K562 (cell line): ENCODE measurements around the gene ADAMTSL3.

Experiments used
- EP300 ChIP-seq: IDR thresholded peaks from 2 replicates; pipeline ENCODE4 v1.6.1; 2012; ENCODE audit warnings: low read length, improper control_type of control experiment
- ETV1 ChIP-seq: fragments of 450-650 bp; conservative IDR thresholded peaks from 2 replicates; pipeline ENCODE4 v1.6.1; 2016; ENCODE audit warnings: missing genetic modification characterization, control low read depth, low read depth, missing compliant biosample characterization
- FOXM1 ChIP-seq, 2 experiments: fragments of 450-650 bp in 1 of 2; sonication (generic) in 1 of 2; formaldehyde crosslinking in 1 of 2; IDR thresholded peaks; 2 replicates each; pipeline versions ENCODE4 v1.6.1 to v1.9.0; 2017 to 2022; ENCODE audit warnings: low read depth in 2 of 2, mild to moderate bottlenecking in 2 of 2, missing genetic modification reagents in 1 of 2, moderate library complexity in 1 of 2
- HIVEP1 ChIP-seq: fragments of 250-450 bp; sonication (Bioruptor Pico); IDR thresholded peaks from 2 replicates; pipeline ENCODE4 v1.4.0; 2020; ENCODE audit warnings: mild to moderate bottlenecking
- PHF21A ChIP-seq: fragments of 450-650 bp; IDR thresholded peaks from 2 replicates; pipeline ENCODE4 v1.6.1; 2017; ENCODE audit warnings: low read depth, borderline replicate concordance
- TF ChIP-seq, protein P1 (sequence below), 2 experiments: IDR thresholded peaks; 2 replicates each; pipeline ENCODE4 v1.6.1; 2012; ENCODE audit warnings: improper control_type of control experiment in 2 of 2, low read depth in 2 of 2, low read length in 2 of 2, borderline replicate concordance in 1 of 2
- TF ChIP-seq, protein P2 (sequence below), 3 experiments: IDR thresholded peaks in 2 of 3; conservative IDR thresholded peaks in 1 of 3; 2 replicates each; pipeline ENCODE4 v1.5.1; 2011 to 2012; ENCODE audit warnings: low read length in 3 of 3, mild to moderate bottlenecking in 3 of 3, control low read depth in 2 of 3, improper control_type of control experiment in 1 of 3, inconsistent platforms in 1 of 3, low read depth in 1 of 3, mixed read lengths in 1 of 3, moderate library complexity in 1 of 3; ENCODE audit not compliant: insufficient read depth in 2 of 3
- TF ChIP-seq, protein P3 (sequence below): sonication (generic); formaldehyde crosslinking; IDR thresholded peaks from 2 replicates; pipeline ENCODE4 v1.9.0; 2022; ENCODE audit warnings: mild to moderate bottlenecking, missing genetic modification reagents

DNA sequence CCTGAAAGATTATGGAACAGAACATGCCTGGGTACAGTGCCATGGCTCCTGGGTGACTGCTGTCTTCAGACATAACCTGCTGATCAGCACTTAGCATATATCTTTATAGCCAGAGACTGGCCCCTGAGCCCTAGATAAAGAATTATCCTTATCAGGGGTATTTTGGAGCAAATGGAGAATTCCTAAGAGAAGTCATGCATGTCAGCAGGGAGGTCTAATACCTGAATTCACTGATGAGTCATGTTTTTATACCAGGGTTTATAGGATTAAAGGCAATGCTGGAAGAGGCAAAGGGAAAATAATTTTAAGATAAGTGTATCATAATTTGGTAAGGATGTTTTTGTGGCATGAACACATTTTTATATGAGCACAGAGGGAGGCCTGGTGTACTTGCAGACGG is 159.8 kb downstream of the ADAMTSL3 start:
- TF ChIP-seq EP300 (no peak), FOXM1 (IDR thresholded peaks at IDR 0.05; ENCODE audit: low read depth) (no peak), FOXM1 (CRISPR knock-in tag; IDR thresholded peaks at IDR 0.05; ENCODE audit: low read depth) (no peak), HIVEP1 (no peak), ETV1 (no peak), PHF21A (no peak)
- TF ChIP-seq, protein P1, sequence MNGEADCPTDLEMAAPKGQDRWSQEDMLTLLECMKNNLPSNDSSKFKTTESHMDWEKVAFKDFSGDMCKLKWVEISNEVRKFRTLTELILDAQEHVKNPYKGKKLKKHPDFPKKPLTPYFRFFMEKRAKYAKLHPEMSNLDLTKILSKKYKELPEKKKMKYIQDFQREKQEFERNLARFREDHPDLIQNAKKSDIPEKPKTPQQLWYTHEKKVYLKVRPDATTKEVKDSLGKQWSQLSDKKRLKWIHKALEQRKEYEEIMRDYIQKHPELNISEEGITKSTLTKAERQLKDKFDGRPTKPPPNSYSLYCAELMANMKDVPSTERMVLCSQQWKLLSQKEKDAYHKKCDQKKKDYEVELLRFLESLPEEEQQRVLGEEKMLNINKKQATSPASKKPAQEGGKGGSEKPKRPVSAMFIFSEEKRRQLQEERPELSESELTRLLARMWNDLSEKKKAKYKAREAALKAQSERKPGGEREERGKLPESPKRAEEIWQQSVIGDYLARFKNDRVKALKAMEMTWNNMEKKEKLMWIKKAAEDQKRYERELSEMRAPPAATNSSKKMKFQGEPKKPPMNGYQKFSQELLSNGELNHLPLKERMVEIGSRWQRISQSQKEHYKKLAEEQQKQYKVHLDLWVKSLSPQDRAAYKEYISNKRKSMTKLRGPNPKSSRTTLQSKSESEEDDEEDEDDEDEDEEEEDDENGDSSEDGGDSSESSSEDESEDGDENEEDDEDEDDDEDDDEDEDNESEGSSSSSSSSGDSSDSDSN (IDR thresholded peaks at IDR 0.05; ENCODE audit: borderline replicate concordance in 1 of 2, low read depth in 2 of 2, low read length in 2 of 2), result no peak
- TF ChIP-seq, protein P2, sequence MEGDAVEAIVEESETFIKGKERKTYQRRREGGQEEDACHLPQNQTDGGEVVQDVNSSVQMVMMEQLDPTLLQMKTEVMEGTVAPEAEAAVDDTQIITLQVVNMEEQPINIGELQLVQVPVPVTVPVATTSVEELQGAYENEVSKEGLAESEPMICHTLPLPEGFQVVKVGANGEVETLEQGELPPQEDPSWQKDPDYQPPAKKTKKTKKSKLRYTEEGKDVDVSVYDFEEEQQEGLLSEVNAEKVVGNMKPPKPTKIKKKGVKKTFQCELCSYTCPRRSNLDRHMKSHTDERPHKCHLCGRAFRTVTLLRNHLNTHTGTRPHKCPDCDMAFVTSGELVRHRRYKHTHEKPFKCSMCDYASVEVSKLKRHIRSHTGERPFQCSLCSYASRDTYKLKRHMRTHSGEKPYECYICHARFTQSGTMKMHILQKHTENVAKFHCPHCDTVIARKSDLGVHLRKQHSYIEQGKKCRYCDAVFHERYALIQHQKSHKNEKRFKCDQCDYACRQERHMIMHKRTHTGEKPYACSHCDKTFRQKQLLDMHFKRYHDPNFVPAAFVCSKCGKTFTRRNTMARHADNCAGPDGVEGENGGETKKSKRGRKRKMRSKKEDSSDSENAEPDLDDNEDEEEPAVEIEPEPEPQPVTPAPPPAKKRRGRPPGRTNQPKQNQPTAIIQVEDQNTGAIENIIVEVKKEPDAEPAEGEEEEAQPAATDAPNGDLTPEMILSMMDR (IDR thresholded peaks at IDR 0.05 in 2 of 3, conservative IDR thresholded peaks at IDR 0.05 in 1 of 3; ENCODE audit: insufficient read depth in 2 of 3, low read depth in 1 of 3, low read length in 3 of 3), result no peak
- TF ChIP-seq, protein P3, sequence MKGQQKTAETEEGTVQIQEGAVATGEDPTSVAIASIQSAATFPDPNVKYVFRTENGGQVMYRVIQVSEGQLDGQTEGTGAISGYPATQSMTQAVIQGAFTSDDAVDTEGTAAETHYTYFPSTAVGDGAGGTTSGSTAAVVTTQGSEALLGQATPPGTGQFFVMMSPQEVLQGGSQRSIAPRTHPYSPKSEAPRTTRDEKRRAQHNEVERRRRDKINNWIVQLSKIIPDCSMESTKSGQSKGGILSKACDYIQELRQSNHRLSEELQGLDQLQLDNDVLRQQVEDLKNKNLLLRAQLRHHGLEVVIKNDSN (CRISPR knock-in tag), result no peak
